ENCODE measurements around the gene ATP23.
A peak's percentile ranks its signal among the peaks of the same experiment; 100 is the strongest.

The ATP23 gene
- 2.5 to 4.6 (median 4.5) reads per million in 3 experiments for total RNA-seq

- peak; percentile 90 for DNase-seq
Observed at GRCh38 chr12:57941165-57941894, at the start of gene ATP23. ATP23 (plus strand) TSS chr12:57941567; CDS start chr12:57941702, 135 bp downstream.

GRCh38 chr12:57892232-57892972, 49.0 kb upstream of the ATP23 start:
- DNase-seq: no peak

- DNase-seq: no peak
Observed at GRCh38 chr12:57893431-57894353, 47.7 kb upstream of the ATP23 start.

GRCh38 chr12:57894399-57895292, 46.7 kb upstream of the ATP23 start:
- DNase-seq: no peak

- no peak for DNase-seq
Observed at GRCh38 chr12:57895389-57896114, 45.8 kb upstream of the ATP23 start.

GRCh38 chr12:57896115-57896433, 45.3 kb upstream of the ATP23 start:
- DNase-seq: no peak

GRCh38 chr12:57896434-57897201, 44.7 kb upstream of the ATP23 start:
- DNase-seq: no peak

- DNase-seq: no peak
Observed at GRCh38 chr12:57897286-57897974, 43.9 kb upstream of the ATP23 start.

GRCh38 chr12:57898308-57898970, 42.9 kb upstream of the ATP23 start:
- no peak for DNase-seq

GRCh38 chr12:57899010-57899662, 42.2 kb upstream of the ATP23 start:
- DNase-seq: peak; percentile 88

- DNase-seq: no peak
Observed at GRCh38 chr12:57902478-57902969, 38.8 kb upstream of the ATP23 start.

- no peak for DNase-seq
Observed at GRCh38 chr12:57904426-57904825, 36.9 kb upstream of the ATP23 start.

GRCh38 chr12:57904848-57905811, 36.2 kb upstream of the ATP23 start:
- peak; percentile 73 for DNase-seq

GRCh38 chr12:57905812-57906475, 35.4 kb upstream of the ATP23 start:
- DNase-seq: no peak

GRCh38 chr12:57906821-57907220, 34.5 kb upstream of the ATP23 start:
- DNase-seq: no peak

- DNase-seq: no peak
Observed at GRCh38 chr12:57907281-57907680, 34.1 kb upstream of the ATP23 start.

- no peak for DNase-seq
Observed at GRCh38 chr12:57908511-57908910, 32.9 kb upstream of the ATP23 start.

Measured in central memory CD4-positive, alpha-beta T cell (primary cell).